SU-DHL-6 (cell line): Measurements from ENCODE around the gene TMEM200B.
"Not testable (repeated sequence)": the region's sequence is repeated elsewhere in the genome, so short reads cannot be mapped to it uniquely, and the experiment has no call there.

Experiments used
- CTCF ChIP-seq: fragments of 200-600 bp; sonication (generic); IDR thresholded peaks from one replicate; pipeline ENCODE4 v1.5.1; 2017; ENCODE audit warnings: antibody characterized with exemption, mild to moderate bottlenecking, low read length, moderate library complexity; ENCODE audit not compliant: insufficient read depth, poor library complexity, severe bottlenecking
- EZH2phosphoT487 ChIP-seq: fragments of 200-600 bp; sonication (generic), shearing (Covaris generic); conservative IDR thresholded peaks from 2 replicates; pipeline ENCODE4 v1.6.1; 2018; ENCODE audit warnings: mild to moderate bottlenecking, antibody characterized with exemption, low read length, moderate library complexity, mixed read lengths

- TF ChIP-seq CTCF, EZH2phosphoT487: not testable (repeated sequence)
Measured at GRCh38 chr1:29092704-29093103, 31.0 kb downstream of the TMEM200B start.
